HL-60/S4 treated with retinoic acid at 250 ng/mL for 4 days and 3 days (cell line): ENCODE data around the gene TDRD7.

ENCODE experiments used
- in situ Hi-C: fragments of 300-500 bp; cut with MboI; formaldehyde crosslinking; loops from 2 replicates; pipeline ENCODE4 v1.7.0; 2022; ENCODE audit warnings: low sequenced_read_pairs

Gene TDRD7

DNA sequence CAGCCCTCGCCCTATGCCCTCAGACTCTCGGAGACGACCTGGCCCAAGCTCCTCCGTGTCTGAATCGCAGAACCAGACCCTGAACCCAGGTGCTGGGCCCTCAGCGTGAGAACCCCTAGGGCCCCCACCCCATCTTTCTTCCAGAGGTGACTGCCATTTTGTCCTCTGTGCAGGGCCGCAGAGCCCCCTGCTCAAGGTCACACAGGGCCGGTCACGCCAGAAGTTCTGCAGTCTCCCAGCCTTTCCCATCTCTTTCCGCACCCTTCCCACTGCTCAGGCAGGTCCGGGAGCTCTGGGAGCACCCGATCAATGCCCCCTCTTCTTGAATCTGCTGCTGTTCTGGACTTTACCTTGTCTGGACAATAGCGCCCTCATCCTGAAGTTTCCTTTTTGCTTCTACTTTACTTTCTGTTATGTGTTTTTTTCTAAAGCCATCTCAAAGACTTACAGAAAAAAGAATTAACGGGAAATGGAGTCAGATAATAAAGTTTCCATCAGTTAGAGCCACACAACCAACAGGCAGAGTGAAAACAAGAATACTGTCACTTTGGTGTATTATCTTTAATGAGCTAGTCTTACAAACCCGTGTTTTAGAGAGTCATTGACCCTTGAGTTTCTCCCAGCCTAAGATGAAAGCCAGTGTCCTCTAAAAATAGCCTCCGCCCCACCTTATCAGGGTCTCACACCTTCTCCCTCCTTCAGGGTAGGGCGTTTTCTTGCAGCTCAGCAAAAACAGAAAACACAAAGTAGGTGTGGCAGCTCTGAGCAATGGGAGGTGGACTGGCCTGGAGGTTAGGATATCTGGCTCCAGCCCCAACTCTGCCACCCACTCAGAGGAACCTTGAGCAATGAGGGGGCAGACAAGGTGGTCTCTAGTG lies 91.3 kb downstream of the TDRD7 start:
- in situ Hi-C loops = no loop called here

DNA sequence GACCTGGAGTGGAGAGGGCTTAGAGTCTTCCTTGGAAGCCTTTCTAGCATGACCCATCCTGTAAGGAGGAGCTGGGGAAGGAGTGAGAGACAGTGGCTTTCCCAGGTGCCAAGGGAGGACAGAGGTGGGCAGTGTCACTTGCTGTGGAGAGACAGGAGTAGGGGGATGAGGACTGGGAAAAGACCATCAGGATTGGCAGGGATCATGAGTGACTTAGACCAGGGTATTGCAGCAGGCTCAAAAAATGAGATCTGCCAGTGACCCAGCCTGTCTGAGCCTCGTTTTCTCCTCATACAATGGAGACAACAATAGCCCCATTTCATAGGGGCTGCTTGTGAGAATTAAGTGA lies 91.9 kb downstream of the TDRD7 start:
- in situ Hi-C loops = no loop called here

DNA sequence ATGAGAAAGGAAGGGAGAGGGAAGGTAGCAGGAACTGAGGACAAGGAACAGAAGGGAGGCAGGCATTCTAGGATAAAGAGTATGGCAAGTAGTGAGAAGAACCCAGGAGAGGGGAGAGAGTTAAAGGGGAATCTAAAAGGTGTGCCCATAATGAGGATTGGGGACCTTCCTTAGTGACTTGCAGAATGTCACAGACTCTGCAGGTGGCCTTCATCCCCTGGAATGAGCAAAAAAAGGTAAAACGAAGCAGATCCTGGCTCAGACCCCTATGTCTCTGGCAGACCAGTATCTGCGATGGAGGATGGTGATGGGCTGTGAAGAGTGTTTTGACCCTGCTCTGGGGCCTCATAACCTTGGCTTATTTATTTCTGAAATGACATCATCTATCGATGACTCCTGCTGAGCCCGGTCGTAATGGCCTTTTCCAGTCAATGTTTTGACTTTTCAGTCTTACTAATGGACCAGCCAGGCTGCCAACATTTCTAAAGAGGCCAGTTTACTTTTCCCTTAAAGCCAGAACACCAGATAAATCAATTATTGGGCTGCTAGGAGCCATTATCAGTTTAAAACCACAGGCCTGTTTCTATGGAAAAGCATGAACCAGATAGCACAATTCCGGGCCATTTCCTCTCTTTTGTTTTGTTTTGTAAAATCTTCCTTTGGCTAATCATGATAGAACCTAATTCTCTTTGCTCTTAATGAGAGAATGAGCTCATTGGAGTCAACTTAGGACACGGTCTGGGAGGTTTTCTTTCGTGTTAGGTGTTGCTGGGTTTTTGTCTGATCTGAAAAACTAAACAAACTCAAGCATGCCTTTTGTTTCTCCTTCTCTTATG lies 92.7 kb downstream of the TDRD7 start:
- in situ Hi-C loops = no loop called here

DNA sequence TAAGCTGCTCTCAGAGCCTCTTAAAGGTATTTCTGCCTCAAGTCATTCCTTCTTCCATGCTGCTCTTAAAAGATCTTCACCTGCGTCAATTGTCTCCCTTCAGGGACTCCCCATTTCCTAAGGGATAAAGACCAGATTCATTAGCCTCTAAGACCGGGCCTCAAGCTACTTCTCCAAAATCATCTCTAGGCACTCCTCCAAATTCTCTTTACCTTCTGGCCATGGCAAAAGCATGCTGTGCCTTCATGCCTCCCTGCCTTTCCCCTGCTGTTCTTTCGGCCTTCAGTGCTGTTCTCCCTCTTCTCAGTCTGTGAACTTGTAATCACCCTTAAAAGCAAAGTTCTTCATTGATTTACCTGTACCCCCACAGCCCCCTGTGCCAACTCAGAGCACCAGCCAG lies 93.9 kb downstream of the TDRD7 start:
- in situ Hi-C loops = no loop called here

DNA sequence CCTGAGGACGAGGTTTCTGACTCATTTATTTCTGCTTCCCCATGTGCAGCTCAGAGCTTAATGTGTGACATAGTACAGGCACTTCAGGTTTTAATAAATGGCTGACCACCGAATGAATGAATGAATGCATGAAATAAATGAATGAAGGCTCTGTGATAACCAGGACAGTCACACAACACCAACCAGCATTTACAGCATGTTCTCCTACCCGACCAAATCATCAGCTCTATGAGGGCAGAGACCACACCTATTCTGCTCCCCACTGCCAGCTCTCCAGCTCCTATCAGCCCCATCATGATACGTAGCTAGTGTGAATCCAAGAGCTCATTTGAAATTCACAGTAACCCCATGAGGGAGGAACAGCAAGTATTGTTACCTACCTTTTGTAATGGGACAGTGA lies 94.4 kb downstream of the TDRD7 start:
- in situ Hi-C loops = no loop called here

DNA sequence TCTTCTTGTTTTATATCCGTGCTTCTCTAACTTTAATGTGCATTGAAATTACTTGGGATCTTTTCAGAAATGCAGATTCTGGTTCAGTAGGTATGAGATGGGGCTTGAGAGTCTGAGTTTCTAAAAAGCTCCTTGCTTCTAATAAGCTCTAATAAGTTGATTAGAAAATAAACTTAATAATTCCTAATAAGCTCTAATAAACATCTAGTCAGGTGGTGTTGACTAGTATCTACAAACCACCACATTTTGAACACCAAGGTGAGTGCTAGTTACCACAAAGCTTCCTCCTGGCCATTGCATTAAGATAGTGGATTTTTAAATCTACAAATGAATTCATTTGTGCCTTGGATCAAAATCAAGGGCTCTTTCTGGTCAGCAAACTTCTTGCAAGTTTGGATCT lies 94.9 kb downstream of the TDRD7 start:
- in situ Hi-C loops = no loop called here

DNA sequence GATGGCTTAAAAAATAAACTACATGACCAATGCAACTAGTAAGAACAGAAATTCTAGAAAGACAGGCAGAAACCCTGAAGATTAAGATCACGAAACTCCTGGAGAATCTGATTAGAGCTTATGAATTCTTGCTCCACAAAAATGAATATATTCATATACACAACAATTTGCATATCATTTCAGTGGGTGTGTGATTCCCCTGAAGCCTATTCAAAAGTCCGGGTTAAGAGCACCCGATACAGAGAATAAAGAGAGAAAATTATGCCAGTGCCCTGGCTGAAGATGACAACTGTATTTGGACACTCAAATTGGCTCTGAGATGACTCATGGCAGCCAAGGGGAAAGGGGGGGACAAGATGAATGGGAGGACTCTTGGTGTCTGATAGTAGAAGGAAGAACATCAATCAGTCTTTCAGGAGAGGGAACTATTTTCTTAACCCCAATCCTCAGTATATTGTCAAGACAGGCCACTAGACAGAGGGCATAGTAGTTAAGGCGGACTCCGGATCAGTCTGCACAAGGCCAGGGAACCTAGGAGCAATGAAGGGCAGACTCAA lies 95.6 kb downstream of the TDRD7 start:
- in situ Hi-C loops = no loop called here

DNA sequence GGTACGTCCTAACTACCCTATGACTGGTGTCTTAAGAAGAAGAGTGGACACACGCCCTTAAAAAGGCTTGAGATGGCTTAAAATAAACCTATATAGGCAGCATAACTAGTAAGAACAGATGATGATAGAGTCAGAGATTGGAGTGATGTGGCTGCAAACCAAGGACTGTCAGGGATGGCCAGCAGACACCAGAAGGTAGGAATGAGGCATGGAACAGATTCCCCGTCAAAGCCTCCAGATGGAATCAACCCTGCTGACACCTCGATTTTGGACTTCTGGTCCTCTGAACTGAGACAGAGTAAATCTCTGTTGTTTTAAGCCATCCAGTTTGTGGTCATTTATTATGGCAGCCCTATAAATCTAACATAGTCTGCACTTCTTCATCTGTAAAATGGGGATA lies 97.0 kb downstream of the TDRD7 start:
- in situ Hi-C loops = no loop called here

DNA sequence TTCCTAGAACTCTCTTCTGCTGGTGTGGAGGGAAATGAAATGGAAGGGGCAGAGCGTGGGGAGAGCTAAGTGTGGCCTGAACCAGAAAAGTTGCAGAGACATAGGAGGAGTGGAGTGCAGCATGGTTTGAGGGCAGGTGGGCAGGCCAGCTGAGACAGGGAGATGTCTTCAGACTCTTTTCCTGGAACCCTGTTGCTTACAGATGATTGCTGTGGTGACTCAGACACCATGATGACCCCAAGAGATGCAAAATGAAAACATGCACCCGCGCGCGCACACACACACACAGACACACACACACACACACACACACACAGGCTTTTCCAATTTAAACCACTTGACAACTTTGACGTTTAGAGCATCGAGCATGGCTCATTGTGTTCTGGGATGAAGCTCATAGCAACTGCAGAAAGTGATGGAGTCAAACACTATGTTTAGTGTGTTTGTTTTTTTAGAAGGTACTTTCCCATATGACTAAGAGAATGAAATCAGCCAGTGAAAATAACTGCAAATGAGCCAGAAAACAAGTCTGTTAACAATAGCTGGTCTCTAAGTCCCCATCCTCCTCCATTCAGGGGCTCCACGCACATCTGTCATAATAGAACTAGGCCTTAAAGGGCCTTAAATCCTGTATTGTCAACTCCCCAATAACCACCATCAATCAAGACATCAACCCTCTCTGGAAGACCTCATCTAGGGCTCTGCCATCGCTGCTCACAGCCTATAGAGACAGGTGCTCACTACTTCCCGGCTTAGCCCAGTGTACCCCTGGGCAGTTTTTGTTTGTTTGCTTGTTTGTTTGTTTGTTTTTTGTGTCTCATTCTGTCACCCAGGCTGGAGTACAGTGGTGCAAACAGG lies 99.1 kb downstream of the TDRD7 start:
- in situ Hi-C loops = no loop called here

DNA sequence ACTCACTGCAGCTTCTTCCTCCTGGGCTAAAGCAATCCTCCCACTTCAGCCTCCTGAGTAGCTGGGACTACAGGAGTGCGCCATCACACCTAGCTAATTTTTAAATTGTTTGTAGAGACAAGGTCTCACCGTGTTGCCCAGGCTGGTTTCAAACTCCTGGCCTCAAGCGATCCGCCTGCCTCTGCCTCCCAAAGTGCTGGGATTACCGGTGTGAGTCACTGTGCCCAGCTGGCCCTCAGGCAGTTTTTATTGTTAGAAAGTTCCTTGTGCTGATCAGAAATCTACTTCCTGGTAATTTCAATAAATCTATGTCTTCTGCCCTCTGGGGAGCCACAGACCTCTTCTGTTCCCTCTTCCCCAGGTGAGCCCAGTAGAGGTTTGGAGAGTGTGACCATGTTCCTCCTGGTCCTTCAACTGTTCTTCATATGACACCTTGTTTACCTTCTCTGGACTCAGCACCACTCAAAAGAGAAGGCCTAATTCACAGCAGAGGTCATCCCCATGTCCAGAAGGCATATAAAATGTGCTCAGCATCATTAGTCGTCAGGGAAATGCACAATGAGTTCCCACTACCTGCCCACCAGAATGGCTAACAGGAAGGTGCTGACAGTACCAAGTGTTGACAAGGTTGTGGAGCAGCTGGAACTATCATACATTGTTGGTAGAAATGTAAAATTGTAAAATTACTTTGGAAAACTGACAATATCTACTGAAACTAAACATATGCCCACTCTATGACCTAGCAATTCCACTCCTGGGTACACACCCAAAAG lies 99.9 kb downstream of the TDRD7 start:
- in situ Hi-C loops = no loop called here

DNA sequence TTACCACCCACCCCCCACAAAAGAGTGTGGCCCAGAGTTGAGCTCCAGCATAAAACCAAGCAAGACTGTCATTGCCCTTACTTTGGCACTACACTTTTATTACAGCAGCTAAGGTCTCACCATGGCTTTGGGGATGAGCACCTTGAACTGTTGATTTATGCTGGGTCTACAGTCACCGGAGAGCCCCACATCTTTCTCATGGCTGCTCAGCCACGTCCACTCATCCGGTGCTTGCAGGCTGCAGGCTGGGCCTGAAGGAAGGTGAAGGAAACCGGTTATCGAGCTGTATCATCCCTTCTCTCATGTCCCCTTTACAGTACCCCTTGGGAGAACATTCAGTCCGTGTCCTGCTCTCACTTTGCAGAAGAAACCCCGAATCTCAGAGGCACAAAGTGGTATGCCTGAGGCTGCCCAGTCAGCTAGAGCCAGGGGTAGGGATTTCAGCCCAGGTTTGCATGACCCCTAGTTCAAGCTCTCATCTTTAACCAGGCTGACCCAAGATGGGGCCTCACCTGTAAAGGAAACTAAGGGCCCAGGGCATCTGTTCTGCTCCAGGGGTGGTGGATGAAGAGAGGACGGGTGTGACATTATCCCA lies 101.2 kb downstream of the TDRD7 start:
- in situ Hi-C loops = no loop called here

DNA sequence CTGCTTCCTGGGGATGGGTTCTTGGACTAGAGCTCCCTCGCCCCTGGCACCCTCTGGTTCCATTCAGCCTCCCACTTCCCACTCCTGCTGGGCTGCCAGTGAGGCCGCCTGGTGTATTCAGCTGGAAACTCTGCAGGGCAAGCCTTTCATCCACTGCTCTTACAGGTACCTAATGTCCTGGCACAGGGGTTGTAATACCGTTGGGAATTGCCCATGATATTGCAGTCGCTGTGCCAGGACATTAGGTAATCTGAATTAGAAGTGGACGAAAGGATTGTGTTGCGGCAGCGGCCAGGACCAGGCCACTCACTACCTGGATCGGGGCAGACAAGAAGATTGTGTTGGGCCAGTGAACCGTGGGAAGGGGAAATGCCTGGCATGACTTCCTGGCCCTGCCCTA lies 102.6 kb downstream of the TDRD7 start:
- in situ Hi-C loops = no loop called here

DNA sequence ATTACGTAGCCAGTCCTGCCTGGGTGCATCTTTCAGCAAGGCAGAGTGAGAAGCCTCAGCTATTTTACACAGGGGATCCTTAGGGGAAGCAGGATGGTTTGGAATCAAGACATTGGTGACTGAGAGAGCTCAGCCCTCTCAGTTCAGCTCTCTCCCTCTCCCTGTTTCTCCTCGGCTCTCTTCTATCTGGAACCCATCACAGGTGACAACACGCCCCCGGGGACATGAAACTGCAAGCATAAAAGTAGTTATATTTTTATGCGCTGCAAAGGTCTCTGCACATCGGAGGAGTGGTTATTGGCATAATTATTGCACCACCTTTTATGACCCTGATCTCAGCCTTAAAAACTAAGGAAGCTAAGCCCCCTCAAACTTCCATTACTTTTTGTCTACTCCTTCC lies 103.8 kb downstream of the TDRD7 start:
- in situ Hi-C loops = no loop called here

DNA sequence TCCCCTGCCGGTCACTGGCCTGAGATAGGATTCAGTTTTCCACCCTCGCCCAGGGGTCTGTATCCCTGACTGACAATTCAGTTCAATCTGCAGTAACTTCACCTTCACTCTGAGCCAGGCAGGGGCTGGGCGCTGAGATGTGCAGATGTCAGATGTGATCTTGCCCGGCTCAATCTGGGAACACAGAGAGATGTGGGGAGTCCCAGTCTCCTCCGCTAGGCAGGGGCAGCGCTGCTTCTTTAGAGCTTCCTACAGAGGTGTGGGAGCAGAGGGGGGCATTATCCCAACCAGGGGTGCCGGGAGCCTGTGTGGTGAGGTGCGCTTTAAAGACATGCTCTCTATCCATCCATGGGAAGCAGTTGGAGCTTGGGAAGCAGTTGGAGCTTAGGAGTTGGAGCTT lies 104.2 kb downstream of the TDRD7 start:
- in situ Hi-C loops = no loop called here

DNA sequence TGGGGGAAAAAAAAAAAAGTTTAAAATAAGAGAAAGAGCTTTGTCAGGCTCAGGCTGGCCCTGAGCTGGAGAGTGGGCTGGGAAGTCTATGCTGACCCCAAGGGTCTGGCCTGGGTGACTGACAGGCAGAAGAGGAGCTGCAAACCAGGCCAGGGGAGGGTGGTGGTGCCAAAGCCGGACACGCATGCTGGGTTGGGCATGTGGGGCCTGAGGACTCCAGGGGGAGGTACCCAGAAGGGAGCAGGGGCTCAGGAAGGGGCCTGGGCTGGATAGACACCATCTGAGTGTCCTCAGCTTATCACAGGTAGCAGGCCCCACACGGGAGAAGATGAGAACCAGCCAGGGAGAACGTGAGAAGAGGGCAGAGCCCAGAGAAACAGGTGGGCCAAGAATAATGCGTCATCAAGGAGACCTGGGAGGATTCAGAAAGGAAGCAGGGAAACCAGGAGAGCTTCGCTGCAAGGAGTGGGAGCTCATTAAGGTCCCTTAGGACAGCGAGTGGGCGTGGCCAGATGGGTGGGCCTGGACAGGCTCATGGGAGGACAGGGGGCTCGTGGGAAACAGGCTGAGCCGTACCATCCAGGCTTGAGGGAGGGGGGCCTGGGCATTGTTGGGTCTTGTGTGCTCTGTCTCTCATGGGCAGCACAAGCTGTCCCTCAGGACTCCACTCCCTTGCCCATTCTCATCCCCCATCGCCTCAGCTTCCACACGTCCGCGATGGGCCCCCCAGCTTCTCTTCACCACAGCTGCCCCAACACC lies 105.6 kb downstream of the TDRD7 start:
- in situ Hi-C loops = no loop called here

DNA sequence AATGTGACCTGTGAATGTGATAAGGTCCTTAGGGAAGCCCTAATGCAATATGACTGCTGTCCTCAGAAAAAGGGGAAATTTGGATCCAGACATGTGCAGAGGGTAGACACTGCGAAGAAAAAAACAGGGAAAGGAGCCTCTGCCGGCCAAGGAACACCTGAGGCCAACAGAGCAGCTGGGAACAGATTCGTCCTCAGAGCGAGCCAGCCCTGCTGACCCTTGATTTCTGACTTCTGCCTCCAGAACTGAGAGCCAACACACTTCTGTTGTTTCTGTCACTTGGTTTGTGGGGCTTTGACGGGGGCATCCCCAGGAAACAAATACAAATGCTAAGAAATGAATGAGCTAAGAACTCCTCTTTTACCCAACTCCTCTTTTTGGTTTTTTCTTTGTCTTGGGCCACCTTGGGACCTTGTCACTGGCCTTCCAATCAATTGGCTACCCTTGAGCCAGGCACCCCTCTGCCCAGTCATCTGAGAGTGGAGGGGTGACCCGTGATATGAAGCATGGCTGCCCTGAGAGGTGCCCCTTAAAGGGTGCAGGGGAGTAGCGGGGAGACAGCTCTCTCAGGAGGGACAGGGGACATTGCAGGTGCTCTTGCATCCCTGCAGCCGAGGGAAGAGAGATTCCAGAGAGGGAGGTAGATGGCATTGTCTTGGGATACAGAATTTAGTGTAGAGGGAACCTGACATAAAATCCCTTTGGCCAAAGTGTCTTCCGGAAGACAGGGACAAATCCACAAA lies 106.4 kb downstream of the TDRD7 start:
- in situ Hi-C loops = no loop called here

DNA sequence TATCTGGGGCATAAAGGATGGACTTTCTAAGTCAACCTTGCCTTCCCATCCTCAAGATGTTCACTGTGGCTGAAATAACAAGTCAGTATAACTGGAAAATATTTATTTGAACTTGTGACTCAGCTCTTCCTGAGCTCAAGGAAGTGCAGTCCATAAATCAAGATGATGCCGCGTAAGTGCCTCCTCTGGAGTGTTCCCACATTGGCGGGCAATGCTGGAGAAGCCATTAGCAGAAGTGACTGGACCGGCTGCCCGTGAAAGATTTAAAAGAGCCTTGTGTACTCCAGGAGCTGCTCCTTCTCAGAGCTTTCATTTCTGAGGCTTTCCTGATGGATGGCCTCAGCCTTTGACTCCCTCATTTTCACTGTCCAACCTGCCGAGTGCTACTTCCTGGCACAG lies 107.0 kb downstream of the TDRD7 start:
- in situ Hi-C loops = no loop called here

DNA sequence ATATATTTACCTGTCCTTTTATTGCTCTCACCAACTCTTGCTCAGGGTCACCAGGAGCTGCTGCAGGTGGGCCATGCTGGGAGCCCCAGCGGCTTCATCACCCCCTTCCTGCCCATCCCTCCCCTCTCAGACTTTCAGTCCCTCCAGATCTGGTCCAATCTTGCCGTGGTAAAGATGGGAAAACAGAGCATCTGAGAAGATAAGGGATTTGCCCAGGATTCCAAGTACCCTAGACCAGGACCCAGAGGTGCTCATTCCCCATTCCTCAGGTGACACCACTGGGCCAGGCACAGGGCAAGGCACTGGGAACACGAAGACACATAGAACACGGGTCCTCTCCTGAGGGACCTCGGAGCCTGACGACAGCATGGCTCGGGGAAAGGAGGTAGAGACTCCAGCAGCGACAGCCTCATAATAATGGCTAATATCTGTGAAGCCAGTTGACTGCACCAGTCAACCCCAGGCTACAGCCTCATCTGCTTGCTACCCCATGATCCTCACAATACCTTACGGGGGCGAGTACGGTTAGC lies 107.6 kb downstream of the TDRD7 start:
- in situ Hi-C loops = no loop called here
